ENCODE data around the gene SLC5A12.

SLC5A12 gene

GRCh38 chr11:26721948-26722475 is at the start of gene SLC5A12:
Gene SLC5A12 (minus strand): TSS chr11:26722060. CDS start chr11:26721714, 346 bp downstream.
- no peak for DNase-seq (ENCODE audit: low read depth)

DNA sequence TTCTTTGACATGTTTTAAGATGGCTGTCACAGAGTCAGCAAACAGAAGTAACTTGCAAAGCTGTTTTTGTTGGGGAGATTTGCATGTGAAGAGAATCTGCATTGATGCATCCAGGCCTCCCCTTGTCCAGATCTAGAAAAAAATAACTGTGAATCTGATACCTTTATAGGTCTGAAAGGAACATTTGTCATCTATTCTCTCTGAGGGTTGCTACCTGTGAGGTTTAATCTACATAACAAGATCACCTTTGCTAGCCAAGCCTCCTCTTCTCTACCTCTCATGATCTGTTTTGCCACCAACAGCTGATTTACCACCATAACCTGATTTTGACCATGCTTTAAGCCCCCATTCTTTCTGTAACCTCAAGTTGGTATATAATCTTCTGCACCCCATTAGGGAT is 47.2 kb upstream of the SLC5A12 start:
- no peak for DNase-seq (ENCODE audit: low read depth)

DNA sequence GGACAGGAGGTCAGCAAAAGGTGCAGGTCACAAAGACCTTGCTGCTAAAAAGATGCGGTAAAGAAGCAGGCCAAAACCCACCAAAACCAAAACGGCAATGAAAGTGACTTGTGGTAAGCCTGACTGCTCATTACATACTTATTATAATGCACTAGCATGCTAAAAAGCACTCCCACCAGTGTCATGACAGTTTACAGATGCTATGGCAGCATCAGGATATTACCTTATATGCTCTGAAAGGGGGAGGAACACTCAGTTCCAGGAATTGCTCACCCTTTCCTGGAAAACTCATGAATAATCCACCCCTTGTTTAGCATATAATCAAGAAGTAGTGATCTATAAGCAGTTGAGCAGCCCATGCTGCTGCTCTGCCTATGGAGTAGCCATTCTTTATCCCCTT is 45.2 kb upstream of the SLC5A12 start:
- no peak for DNase-seq (ENCODE audit: low read depth)

DNA sequence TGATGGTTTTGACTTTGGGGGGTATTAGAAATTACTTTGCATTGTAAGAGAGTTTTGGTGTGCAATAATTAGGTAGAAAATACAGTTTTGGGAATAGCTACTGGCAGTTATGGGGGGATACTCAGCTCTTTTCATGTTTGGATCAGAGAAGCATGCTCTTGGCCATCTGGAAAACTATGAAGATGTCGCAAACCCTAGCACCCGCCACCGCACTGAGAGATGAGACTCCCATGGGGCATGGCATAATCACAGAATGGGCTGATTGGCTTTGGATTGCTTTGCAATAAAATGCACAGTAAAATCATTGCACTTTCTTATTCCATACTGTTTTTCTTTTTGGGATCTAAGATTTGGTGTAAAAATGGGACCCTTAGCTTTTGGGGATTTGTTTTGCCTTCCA is 43.5 kb upstream of the SLC5A12 start:
- DNase-seq (ENCODE audit: low read depth) = no peak

DNA sequence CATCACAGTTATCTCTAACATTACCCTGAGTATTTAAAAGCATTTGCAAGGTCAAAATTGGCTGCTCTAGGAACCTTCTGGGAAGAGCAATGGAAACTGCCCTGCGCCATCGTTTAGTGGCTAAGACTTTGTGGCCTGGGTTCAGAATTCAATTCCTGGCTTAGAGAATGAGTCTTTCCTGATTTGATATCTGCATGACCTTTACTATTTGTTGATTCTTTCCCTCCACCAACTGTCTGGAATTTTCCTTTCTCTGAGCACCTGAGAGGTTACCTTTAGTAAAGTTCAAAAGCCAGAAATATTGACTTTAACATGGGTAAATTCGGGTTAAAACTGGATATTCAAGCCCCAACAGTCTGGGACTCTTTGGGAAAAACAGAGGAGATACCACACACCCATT is 43.0 kb upstream of the SLC5A12 start:
- DNase-seq (ENCODE audit: low read depth) = no peak

- no peak for DNase-seq (ENCODE audit: low read depth)
Measured at GRCh38 chr11:26764315-26764714, 42.5 kb upstream of the SLC5A12 start.

DNA sequence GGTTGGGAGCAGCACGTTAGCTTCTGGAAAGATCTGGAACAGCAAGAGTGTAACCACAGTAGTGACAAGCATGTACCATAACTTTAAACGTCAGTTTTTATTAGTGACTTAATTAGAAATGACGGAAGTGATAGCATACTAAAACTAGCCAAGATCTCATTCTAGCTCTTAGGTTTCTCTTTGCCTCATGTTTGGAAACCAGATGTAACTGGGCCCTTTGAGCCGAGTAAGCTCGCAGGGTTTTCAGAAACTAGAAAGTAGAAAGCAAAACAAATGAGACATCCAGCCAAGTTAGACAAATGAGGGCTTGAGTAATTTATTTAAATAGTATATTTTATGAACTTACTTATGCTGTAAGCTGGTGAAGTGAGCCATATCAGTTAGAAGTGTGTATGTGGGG is 40.2 kb upstream of the SLC5A12 start:
- no peak for DNase-seq (ENCODE audit: low read depth)

GRCh38 chr11:26761361-26761809 is 39.5 kb upstream of the SLC5A12 start:
- no peak for DNase-seq (ENCODE audit: low read depth)

- DNase-seq (ENCODE audit: low read depth) = no peak
Measured at GRCh38 chr11:26757995-26758394, 36.1 kb upstream of the SLC5A12 start.

- DNase-seq (ENCODE audit: low read depth) = no peak
Measured at GRCh38 chr11:26755762-26756161, 33.9 kb upstream of the SLC5A12 start.

GRCh38 chr11:26753723-26754504 is 32.1 kb upstream of the SLC5A12 start:
- no peak for DNase-seq (ENCODE audit: low read depth)

DNA sequence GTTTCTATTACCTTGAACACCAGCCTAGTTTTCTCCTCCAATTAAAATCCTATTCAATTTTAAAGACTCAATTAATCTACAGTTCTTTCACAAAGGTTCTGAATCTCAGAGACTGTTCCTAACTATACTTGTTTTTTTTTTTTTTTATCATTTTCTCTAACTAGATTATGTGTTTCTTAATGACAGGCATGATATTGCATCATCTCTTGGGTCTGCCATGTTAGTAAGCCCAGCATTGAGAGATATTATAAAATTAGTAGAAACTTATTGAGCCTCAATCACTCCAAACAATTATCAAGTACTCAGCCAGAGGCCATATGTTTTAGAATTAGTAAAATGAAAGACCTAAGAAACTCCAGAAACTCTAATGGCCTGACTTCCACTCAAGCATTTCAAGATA is 28.1 kb upstream of the SLC5A12 start:
- no peak for DNase-seq (ENCODE audit: low read depth)

DNA sequence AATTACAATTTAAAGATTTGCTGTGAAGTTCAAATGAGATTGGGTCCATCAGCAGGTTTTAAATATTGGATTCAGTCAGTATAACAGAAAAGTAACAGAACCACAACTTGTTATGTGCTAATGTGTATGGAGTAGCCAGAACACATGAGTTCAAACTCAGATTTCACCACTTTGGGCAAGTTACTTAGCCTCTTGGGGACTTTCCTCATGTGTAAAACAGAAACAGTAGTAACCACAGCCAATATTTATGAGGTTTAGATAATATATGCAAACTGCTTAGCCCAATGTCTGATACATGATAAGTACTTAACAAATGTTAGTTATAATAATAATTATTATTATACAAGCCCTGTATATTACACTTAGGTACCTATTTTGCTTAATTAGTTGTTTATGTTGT is 21.8 kb upstream of the SLC5A12 start:
- DNase-seq (ENCODE audit: low read depth) = no peak

DNA sequence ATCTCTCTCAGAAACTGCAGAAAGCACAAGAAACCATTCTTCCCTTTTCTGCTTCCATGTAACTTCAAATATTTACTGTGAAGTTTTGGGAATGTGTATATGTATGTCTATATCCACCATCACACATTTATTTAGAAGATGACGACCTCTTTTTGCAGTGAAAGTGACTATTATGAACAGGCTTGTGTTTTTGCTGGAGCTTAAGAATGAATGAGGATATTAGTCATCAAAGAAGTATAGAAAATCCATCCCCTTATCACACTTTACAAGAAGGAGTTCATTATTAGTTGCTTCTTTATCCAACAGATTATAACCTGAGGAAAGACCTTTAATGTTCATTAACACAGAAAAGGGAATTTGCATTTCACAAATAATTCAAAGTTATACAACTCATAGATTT is 21.1 kb upstream of the SLC5A12 start:
- no peak for DNase-seq (ENCODE audit: low read depth)

- no peak for DNase-seq (ENCODE audit: low read depth)
Measured at GRCh38 chr11:26741036-26741435, 19.2 kb upstream of the SLC5A12 start.

GRCh38 chr11:26739366-26740073 is 17.7 kb upstream of the SLC5A12 start:
- no peak for DNase-seq (ENCODE audit: low read depth)

DNA sequence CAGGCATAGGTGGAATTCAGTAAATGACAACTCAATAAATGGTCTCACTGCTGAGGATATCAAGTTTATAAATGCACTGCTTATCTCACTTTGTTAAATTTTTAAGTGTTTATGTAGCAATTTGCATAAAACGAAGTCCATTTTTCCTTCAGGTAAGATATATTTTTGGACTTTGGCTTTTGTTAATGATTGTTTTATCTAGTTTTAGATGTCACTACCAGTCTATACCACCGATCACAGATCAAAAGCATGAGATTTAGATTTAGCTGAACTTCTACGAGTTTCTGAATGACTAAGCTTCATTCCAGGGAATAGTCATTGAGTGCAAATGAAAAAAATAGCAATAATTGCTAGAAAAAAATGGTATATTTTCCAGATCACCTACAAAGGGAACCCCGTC is 12.8 kb upstream of the SLC5A12 start:
- DNase-seq (ENCODE audit: low read depth) = no peak

DNA sequence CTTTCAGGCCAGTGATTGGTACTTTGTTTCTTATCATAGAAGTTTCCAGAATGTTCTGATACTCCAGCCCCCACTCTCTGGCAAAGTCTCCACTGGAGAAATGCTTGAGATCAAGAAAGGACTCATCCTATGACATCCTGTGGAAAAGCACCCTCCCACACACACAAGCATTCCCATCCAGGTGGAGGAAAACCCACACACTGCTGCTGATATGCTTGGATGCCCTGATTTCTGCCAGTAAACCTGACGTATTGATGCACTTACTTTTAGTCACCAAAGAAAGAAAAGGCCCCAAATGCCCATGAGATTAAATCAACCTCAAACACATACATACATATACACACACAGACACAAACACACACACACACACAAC is 9.2 kb upstream of the SLC5A12 start:
- no peak for DNase-seq (ENCODE audit: low read depth)

GRCh38 chr11:26730414-26731083 is 8.7 kb upstream of the SLC5A12 start:
- no peak for DNase-seq (ENCODE audit: low read depth)

DNA sequence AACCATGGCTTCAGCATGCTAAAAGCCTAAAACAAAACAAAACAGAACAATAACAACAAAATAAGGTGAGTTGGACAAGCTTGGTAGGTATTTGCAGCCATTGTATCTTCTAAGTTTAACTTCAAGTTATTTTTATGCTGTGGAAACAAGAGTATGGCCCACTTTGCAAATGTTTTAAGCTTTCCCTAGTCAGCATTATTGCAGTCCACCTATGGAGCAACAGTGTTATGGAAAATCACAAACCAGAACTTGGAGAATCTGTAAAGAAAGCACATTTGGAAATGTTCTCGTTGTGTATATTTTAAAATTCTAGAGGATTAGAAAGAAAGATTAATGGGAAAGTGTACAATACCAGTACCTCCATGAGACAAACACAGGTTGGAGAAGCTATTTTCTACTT is 7.4 kb upstream of the SLC5A12 start:
- no peak for DNase-seq (ENCODE audit: low read depth)

GRCh38 chr11:26726960-26727359 is 5.1 kb upstream of the SLC5A12 start:
- no peak for DNase-seq (ENCODE audit: low read depth)

DNA sequence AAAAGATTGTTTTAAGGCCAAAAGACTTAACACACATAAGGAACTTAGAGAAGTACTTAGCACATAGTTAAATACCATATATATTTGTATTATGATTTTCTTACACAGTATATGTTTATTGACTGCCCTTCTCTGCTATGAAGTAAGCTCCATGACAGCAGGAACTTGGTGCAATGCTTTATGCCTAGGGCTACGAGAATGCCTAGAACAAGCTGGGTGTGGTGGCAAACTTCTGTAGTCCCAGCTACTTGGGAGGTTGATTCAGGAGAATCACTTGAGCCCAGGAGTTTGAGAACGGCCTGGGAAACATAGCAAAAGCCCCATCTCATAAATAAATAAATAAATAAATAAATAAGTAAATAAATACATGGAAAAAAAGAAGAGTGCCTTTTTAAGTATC is 1.9 kb downstream of the SLC5A12 start:
- DNase-seq (ENCODE audit: low read depth) = no peak
